Kidney (tissue), 14 donors: Measurements from ENCODE around the gene RBM22. TPM values are rescaled to one million over a fixed set of nuclear protein-coding genes. Genes with fewer than 3 reads are reported as not detected.

Experiments
- DNase-seq, 5 donors: peaks; one replicate each; pipeline ENCODE4 v3.0.0-alpha.2; 2013 to 2020
- FAIRE-seq: peaks from 2 replicates; lab custom pipeline; 2012; peaks lifted over from hg19 to GRCh38; lab: Jason Lieb, UNC
- H3K27ac ChIP-seq, 2 donors: one replicate each; pipeline ENCODE4 v1.7.0; 2013; ENCODE audit warnings: low read depth in 2 of 2, low read length in 2 of 2, inconsistent platforms in 1 of 2
- H3K27me3 ChIP-seq: one replicate; pipeline ENCODE4 v1.7.1; 2013; ENCODE audit warnings: low read length, inconsistent platforms; ENCODE audit not compliant: control insufficient read depth, insufficient read depth
- H3K36me3 ChIP-seq, 3 donors: one replicate each; pipeline versions ENCODE4 v1.7.0 to v1.7.1; 2013; ENCODE audit warnings: low read length in 3 of 3, control low read depth in 1 of 3, inconsistent platforms in 1 of 3; ENCODE audit not compliant: insufficient read depth in 3 of 3, control insufficient read depth in 2 of 3
- H3K4me1 ChIP-seq, 3 donors: one replicate each; pipeline versions ENCODE4 v1.7.0 to v1.7.1; 2013; ENCODE audit warnings: low read length in 3 of 3, inconsistent platforms in 1 of 3, low read depth in 1 of 3; ENCODE audit not compliant: control insufficient read depth in 2 of 3, insufficient read depth in 2 of 3
- H3K4me3 ChIP-seq, 3 donors: one replicate each; pipeline versions ENCODE4 v1.7.0 to v1.8.1; 2013; ENCODE audit warnings: low read length in 3 of 3, control low read depth in 1 of 3, inconsistent platforms in 1 of 3
- H3K9ac ChIP-seq, 3 donors: one replicate each; pipeline versions ENCODE4 v1.7.0 to v1.7.1; 2013; ENCODE audit warnings: low read length in 3 of 3, control low read depth in 1 of 3, inconsistent platforms in 1 of 3
- H3K9me3 ChIP-seq, 3 donors: one replicate each; pipeline versions ENCODE4 v1.7.0 to v1.7.1; 2013; ENCODE audit warnings: low read length in 3 of 3, control low read depth in 1 of 3, inconsistent platforms in 1 of 3; ENCODE audit not compliant: control insufficient read depth in 2 of 3, insufficient read depth in 1 of 3
- CTCF ChIP-seq: IDR thresholded peaks from 3 replicates; pipeline ENCODE4 v1.5.1; 2012; ENCODE audit warnings: mild to moderate bottlenecking, moderate library complexity, borderline replicate concordance; ENCODE audit not compliant: insufficient read depth; ENCODE audit errors: extremely low read depth
- intact Hi-C: fragments of 100-400 bp; cut with DNase I; formaldehyde crosslinking; loops from one replicate; pipeline ENCODE4 v1.11.1; 2022
- polyA plus RNA-seq: library from polyadenylated mRNA; stranded (reverse); fragments of 350-450 nt; fragmentation: Illumina TruSeq; extraction: RNeasy Lipid Tissue Mini Kit (QIAGEN cat#74804); gene quantifications from one replicate; pipeline ENCODE4 v1.2.3, GENCODE V29; 2014; ENCODE audit warnings: low read depth, low replicate concordance; ENCODE audit not compliant: insufficient read depth
- total RNA-seq: library from RNA; stranded (reverse); fragmentation: NEBNext Ultra II Directional; extraction: Animal tissue kit (Norgen Biotek cat#: 25700); gene quantifications from one replicate; pipeline ENCODE4 v1.2.1, GENCODE V29; 2021
- donor health status: control.
- donor health status: control.
- donor health status: control.
- donor health status: control.
- donor health status: control.
- donor health status: DM: yes; HTN: yes; CAD: no.
- donor health status: Normal renal cell carcinoma (clear cell type).

RBM22 gene
- total and polyA plus RNA-seq, 2 donors from 2014 or later: 30.0 to 44.2 TPM

- FAIRE-seq: no peak
- peaks cover 0 to 3% (median 0%) of the 10 kb centered on the region in 3 donors for H3K9me3 ChIP-seq
These were observed 30.9 kb upstream of the RBM22 start for GRCh38 chr5:150731669-150732242.

GRCh38 chr5:150729859-150730258, 29.0 kb upstream of the RBM22 start:
- no peak for FAIRE-seq
- TF ChIP-seq CTCF: no peak
- no peaks in the 10 kb centered on the region for H3K4me1 ChIP-seq

More at GRCh38 chr5:150731669-150732242, 30.9 kb upstream of the RBM22 start:
- no peak overlapping the region for H3K4me3 ChIP-seq
- DNase-seq: no peak
- H3K9ac ChIP-seq: no peak overlapping the region
- no peaks in the 10 kb centered on the region for H3K27me3 ChIP-seq
- H3K36me3 ChIP-seq: peaks cover 17 to 46% (median 22%) of the 10 kb centered on the region in 3 donors
- no peak for TF ChIP-seq CTCF
- H3K27ac ChIP-seq: no peak overlapping the region
- no peaks in the 10 kb centered on the region for H3K4me1 ChIP-seq
- intact Hi-C loops: no loop called here

GRCh38 chr5:150723845-150724244, 23.0 kb upstream of the RBM22 start:
- H3K36me3 ChIP-seq: peaks cover 10 to 68% (median 13%) of the 10 kb centered on the region in 3 donors
- FAIRE-seq (no peak), DNase-seq (no peak)
- H3K27me3 ChIP-seq: no peaks in the 10 kb centered on the region
- H3K9ac ChIP-seq: no peak overlapping the region
- no peak for TF ChIP-seq CTCF
- no peak overlapping the region for H3K27ac ChIP-seq
- no peaks in the 10 kb centered on the region for H3K9me3 ChIP-seq
- intact Hi-C loops: no loop called here
- no peak overlapping the region for H3K4me3 ChIP-seq
- H3K4me1 ChIP-seq: no peaks in the 10 kb centered on the region

More at GRCh38 chr5:150729859-150730258, 29.0 kb upstream of the RBM22 start:
- no peaks in the 10 kb centered on the region for H3K27me3 ChIP-seq
- H3K4me3 ChIP-seq: no peak overlapping the region
- DNase-seq: no peak
- peaks cover 15 to 51% (median 25%) of the 10 kb centered on the region in 3 donors for H3K36me3 ChIP-seq
- H3K9me3 ChIP-seq: peaks cover 0 to 3% (median 0%) of the 10 kb centered on the region in 3 donors
- H3K27ac ChIP-seq: no peak overlapping the region
- intact Hi-C loops: no loop called here
- no peak overlapping the region for H3K9ac ChIP-seq

- H3K27ac ChIP-seq: no peak overlapping the region
- peaks cover 2 to 53% (median 22%) of the 10 kb centered on the region in 3 donors for H3K36me3 ChIP-seq
- intact Hi-C loops: no loop called here
- DNase-seq (no peak), FAIRE-seq (no peak)
- no peak for TF ChIP-seq CTCF
- no peak overlapping the region for H3K4me3 ChIP-seq
- no peaks in the 10 kb centered on the region for H3K27me3 ChIP-seq
- H3K4me1 ChIP-seq: no peaks in the 10 kb centered on the region
- no peaks in the 10 kb centered on the region for H3K9me3 ChIP-seq
- no peak overlapping the region for H3K9ac ChIP-seq
These were observed 9.3 kb upstream of the RBM22 start for GRCh38 chr5:150710165-150710564.
